ENCODE results near the gene TXNDC15.

The TXNDC15 gene

DNA sequence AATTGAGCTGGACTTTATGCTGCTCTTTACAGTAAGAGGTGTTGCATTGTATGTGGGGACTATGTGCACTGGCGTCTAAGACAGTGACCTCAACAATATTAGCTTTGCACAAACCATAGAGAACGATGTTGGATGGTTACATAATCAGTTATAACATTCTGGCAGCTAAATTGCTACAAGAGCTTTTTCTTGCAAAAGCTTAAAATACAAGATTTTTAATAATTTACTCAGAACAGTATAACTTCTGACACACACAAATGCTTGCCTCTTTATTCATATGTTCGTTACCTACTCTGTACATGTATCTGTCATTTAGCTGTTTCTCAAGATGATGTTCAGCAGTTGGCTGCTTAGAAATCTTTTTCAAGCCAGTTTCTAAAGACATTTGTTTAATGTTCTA, 16.8 kb upstream of the TXNDC15 start:
- DNase-seq (ENCODE audit: low read depth), result no peak
- TF ChIP-seq, protein P1, sequence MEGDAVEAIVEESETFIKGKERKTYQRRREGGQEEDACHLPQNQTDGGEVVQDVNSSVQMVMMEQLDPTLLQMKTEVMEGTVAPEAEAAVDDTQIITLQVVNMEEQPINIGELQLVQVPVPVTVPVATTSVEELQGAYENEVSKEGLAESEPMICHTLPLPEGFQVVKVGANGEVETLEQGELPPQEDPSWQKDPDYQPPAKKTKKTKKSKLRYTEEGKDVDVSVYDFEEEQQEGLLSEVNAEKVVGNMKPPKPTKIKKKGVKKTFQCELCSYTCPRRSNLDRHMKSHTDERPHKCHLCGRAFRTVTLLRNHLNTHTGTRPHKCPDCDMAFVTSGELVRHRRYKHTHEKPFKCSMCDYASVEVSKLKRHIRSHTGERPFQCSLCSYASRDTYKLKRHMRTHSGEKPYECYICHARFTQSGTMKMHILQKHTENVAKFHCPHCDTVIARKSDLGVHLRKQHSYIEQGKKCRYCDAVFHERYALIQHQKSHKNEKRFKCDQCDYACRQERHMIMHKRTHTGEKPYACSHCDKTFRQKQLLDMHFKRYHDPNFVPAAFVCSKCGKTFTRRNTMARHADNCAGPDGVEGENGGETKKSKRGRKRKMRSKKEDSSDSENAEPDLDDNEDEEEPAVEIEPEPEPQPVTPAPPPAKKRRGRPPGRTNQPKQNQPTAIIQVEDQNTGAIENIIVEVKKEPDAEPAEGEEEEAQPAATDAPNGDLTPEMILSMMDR (IDR thresholded peaks at IDR 0.05; ENCODE audit: control insufficient read depth, insufficient read depth, low read depth, low read length, missing control alignments), result no peak

DNA sequence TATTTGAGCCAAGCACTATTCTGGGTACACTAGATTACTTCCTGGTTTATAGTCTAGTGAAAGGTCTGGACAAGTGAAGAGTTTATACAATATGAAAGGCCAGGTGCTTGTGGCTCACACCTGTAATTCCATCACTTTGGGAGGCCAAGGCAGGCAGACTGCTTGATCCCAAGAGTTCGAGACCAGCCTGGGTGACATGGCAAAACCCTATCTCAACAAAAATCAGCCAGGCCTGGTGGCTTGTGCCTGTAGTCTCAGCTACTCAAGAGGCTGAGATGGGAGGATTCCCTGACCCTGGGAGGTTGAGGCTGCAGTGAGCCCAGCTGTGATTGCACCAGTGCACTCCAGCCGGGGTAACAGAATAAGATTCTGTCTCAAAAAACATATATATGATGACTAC, 9.5 kb upstream of the TXNDC15 start:
- no peak for DNase-seq (ENCODE audit: low read depth)
- no peak overlapping the region for H3K4me3 ChIP-seq (ENCODE audit: control insufficient read depth, low read depth, low read length)
- TF ChIP-seq, protein P1 (IDR thresholded peaks at IDR 0.05; ENCODE audit: control insufficient read depth, insufficient read depth, low read depth, low read length, missing control alignments), result no peak

More for the DNA sequence above, 16.8 kb upstream of the TXNDC15 start:
- no peak overlapping the region for H3K4me3 ChIP-seq (ENCODE audit: control insufficient read depth, low read depth, low read length)

DNA sequence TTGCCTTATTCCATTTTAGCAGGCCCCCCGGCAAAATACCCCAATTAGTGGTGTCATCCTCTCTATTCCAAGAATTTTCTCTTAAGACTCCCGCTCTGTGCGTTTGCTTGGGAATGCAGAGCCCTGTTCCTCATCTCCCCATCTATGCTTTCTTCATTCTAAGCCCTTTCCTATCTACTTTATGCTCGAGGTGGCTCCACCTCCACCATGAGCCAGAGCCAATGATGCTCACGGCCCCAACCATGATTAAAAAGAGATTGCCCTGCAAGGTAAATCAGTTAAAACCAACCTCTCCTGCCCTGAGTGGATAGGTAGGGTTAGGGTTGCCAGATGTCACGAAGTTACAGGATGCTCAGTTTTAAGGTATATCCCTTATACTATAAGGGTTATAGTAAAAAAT, 677 bp upstream of the TXNDC15 start:
- no peak overlapping the region for H3K4me3 ChIP-seq (ENCODE audit: control insufficient read depth, low read depth, low read length)
- TF ChIP-seq, protein P1 (IDR thresholded peaks at IDR 0.05; ENCODE audit: control insufficient read depth, insufficient read depth, low read depth, low read length, missing control alignments), result no peak
- DNase-seq (ENCODE audit: low read depth), result no peak

DNA sequence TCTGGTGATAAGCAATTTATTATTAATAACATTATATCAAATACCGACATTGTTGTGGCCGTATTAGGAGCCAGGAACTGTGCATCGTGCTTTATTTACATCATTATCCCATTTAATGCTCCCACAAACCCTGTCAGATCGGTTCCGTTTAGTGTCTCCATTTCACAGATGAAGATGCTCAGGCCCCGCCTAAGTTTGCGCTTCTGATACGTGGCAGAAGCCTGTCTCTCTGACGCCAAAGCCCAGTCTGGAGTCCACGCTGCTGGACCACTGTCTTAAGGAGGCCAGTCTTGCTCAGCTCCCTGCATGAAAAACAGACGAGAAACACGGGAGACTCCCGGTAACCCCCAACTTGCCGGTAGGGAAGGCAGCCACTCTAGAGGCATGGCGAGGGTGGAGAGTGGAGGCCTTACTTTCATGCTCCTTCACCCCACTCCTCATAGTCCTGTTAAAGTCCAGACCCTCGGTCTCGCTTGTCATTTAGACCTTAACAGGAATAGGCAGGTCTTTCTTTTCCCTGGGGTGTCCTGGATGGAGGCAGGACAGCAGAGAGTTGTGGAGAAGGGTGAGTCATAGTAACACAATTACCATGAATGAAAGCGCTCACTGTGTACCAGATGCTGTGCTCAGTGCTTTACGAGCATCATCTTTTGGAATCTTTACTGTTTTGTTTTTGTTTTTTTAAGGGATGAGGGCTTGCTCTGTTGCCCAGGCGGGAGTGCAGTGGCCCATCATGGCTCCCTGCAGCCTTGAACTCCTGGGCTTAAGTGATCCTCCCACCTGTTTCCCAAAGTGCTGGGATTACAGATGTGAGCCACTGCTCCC, 872 bp downstream of the TXNDC15 start:
- peak overlapping the region; percentile 83 for H3K4me3 ChIP-seq (ENCODE audit: control insufficient read depth, low read depth, low read length)
- peak; percentile 79 for DNase-seq (ENCODE audit: low read depth)
- TF ChIP-seq, protein P1 (IDR thresholded peaks at IDR 0.05; ENCODE audit: control insufficient read depth, insufficient read depth, low read depth, low read length, missing control alignments), result no peak

DNA sequence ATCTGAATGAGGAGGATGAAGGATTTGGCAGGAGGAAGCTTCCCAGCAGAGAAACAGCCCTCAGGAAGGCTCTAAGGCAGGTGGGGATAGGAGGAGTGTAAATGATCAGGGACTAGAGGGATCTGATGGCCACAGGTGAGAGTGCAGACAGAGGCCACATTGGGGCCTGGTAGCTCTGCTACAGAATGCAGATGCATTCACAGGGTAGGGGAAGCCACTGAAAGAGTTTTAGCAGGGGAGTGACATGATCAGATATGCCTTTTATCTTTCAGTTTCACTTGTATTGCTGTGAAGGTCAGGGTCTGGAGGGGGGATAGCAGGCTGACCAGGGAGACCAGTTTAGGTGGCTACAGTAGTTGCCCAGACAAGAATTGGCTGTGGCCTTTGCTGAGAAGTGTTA, 3.0 kb downstream of the TXNDC15 start:
- H3K4me3 ChIP-seq (ENCODE audit: control insufficient read depth, low read depth, low read length), result no peak overlapping the region
- DNase-seq (ENCODE audit: low read depth), result no peak
- TF ChIP-seq, protein P1 (IDR thresholded peaks at IDR 0.05; ENCODE audit: control insufficient read depth, insufficient read depth, low read depth, low read length, missing control alignments), result no peak

DNA sequence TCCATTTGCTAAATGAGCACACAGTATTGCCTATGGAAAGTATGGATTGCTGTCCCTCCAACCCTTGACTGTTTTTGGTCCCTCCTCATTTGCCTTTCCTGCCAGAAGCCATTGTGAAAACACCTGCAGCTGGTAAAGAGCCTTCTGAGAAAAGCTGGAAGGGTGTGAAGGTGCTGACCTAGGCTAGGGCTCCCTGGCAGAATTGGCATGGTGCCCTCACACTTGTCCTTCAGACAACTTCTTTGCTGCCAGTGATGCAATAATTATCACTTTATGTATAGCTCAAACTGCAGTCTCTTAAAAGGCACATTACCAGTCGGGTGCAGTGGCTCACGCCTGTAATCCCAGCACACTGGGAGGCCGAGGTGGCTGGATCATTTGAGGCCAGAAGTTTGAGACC, 4.2 kb downstream of the TXNDC15 start:
- no peak for DNase-seq (ENCODE audit: low read depth)
- H3K4me3 ChIP-seq (ENCODE audit: control insufficient read depth, low read depth, low read length), result no peak overlapping the region
- TF ChIP-seq, protein P1 (IDR thresholded peaks at IDR 0.05; ENCODE audit: control insufficient read depth, insufficient read depth, low read depth, low read length, missing control alignments), result no peak
